HL-60 (cell line): ENCODE data around the gene MACROD2.

ENCODE experiments used
- DNase-seq, 2 experiments: peaks; one replicate each; pipeline ENCODE4 v3.0.0-alpha.2; 2010 to 2020; ENCODE audit warnings: low read depth in 1 of 2, low spot score in 1 of 2
- H3K27ac ChIP-seq: fragments of 250-450 bp; sonication (Bioruptor Pico); replicated peaks from 2 replicates; pipeline ENCODE4 v1.5.1; 2020; ENCODE audit warnings: mild to moderate bottlenecking, moderate library complexity
- H3K27me3 ChIP-seq: fragments of 250-450 bp; sonication (Bioruptor Pico); 2 replicates; pipeline ENCODE4 v1.5.1; 2021; ENCODE audit warnings: mild to moderate bottlenecking, moderate library complexity; ENCODE audit not compliant: insufficient read depth, poor library complexity, severe bottlenecking
- H3K4me3 ChIP-seq: replicated peaks from 2 replicates; pipeline ENCODE4 v1.5.1; 2011; ENCODE audit warnings: mild to moderate bottlenecking, control low read depth, low read length; ENCODE audit not compliant: insufficient read depth
- CTCF ChIP-seq: IDR thresholded peaks from one replicate; pipeline ENCODE4 v1.5.1; 2011; ENCODE audit warnings: low read length, control low read depth, inconsistent platforms; ENCODE audit not compliant: insufficient read depth
- GABPA ChIP-seq: IDR thresholded peaks from 2 replicates; pipeline ENCODE4 v1.6.1; 2012; ENCODE audit warnings: low read depth
- POLR2AphosphoS5 ChIP-seq: IDR thresholded peaks from 2 replicates; pipeline ENCODE4 v1.6.1; 2012; ENCODE audit warnings: low read depth
- REST ChIP-seq: IDR thresholded peaks from 2 replicates; pipeline ENCODE4 v1.6.1; 2012; ENCODE audit warnings: low read depth; ENCODE audit not compliant: insufficient replicate concordance
- SPI1 ChIP-seq: IDR thresholded peaks from 2 replicates; pipeline ENCODE4 v1.6.1; 2012; ENCODE audit warnings: low read depth, mild to moderate bottlenecking, borderline replicate concordance

The MACROD2 gene

GRCh38 chr20:15927893-15928650, 1932.8 kb downstream of the MACROD2 start:
- Histone ChIP-seq H3K27me3 (no peaks in the 10 kb centered on the region), H3K4me3 (no peak overlapping the region), H3K27ac (no peak overlapping the region)
- DNase-seq: no peak
- TF ChIP-seq SPI1: no peak
- TF ChIP-seq REST: no peak
- no peak for TF ChIP-seq CTCF
- TF ChIP-seq GABPA: no peak
- no peak for TF ChIP-seq POLR2AphosphoS5

GRCh38 chr20:15928946-15929345, 1933.6 kb downstream of the MACROD2 start:
- Histone ChIP-seq H3K27me3 (no peaks in the 10 kb centered on the region), H3K4me3 (no peak overlapping the region), H3K27ac (no peak overlapping the region)
- TF ChIP-seq SPI1 (no peak), POLR2AphosphoS5 (no peak), REST (no peak), GABPA (no peak), CTCF (no peak)
- no peak for DNase-seq

- TF ChIP-seq SPI1 (no peak), POLR2AphosphoS5 (no peak), GABPA (no peak), REST (no peak), CTCF (no peak)
- no peak for DNase-seq
- no peak overlapping the region for H3K27ac ChIP-seq
- H3K27me3 ChIP-seq: no peaks in the 10 kb centered on the region
- no peak overlapping the region for H3K4me3 ChIP-seq
These were observed 1935.3 kb downstream of the MACROD2 start for GRCh38 chr20:15930311-15931305.
